ENCODE data around the gene SERTAD2.
A peak's percentile ranks its signal among the peaks of the same experiment; 100 is the strongest.

The SERTAD2 gene

DNA sequence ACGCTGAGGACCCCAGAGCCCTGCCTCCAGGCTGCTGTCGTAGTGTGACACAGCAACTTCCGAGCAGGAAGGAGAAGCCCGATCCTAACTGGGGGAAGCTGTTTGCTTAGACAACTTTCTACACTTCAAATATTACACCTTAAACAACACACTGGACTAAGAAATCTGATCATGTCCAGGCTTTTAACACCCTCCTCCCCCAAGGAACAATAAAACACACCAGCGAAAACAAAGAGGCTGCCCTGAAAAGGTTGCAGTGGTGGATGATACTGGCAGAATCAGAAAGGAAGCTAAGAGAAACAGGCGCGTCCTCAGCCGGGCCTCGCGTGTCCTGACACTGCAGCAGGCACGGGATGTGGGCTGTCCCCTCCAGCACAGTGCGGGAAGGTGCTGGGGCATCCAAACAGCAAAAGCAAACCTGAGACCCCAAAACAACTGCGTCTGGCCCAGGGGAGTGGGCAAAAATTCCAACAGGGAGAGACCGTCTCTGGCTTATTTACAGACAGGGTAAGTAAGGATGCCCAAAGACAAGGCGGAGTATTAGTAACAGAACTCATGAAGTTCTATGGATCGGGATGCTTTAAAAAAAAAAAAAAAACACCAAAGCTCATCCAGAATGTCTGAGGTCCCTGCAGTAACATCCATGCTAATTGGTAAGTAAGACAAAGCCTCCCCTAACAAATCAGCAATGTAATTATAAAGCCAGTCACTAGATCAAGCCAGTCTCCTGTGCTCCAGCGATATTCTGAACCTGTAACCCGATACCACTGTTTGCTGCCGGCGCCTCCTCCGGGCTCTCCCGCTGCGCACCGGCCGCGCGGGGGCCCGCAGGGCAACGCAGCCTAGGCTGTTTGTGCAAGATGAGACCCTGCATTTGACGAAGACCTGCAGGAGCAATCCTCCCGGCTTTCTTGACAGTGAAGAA, 9.0 kb downstream of the SERTAD2 start:
- peak; percentile 94 for DNase-seq

DNA sequence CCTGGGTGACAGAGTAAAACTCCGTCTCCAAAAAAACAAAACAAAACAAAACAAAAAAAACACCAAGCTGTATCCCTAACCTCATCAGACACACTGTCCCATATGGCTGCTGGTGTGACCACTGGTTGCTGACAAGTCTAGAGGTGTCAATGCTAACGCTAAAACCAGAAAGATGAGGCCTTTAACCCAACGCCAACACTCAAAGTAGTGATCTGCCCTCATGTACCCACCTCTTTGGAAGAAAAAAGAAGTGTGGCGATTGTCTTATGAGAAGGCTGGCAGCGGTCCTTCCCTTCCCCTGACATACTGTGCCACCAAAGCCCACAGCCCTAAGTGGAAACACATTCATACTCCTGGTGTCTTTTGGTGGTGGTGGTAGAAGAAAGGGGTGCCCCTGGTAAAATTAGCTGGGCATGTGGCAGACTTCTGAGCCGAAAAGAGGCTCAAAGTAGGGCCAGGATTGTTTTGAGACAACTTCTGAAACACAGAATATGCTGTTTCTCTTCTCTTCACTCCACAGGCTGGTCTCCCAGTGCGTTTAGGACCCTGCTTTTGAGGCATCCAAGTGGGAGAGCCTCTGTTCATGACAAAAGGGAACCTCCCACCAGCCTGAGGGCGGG, 9.8 kb downstream of the SERTAD2 start:
- no peak for DNase-seq

DNA sequence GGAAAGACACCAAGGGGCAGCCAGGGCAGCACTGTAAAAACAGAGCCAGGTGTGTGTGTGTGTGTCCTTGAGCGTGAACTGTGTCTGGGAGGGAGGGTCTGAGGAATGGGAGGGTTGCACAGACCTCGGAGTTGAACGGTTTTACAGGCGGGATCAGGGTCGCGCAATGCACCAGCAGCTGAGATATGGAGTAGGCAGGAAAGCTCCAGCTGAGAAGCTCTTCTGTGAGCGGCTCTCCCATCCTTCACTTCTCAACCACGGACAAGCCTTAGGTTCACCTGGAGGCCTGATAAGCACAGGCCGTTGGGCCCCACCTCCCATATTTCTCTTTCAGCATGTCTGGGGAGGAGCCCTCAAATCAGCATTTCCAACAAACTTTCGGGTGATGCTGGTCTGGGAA, 12.1 kb downstream of the SERTAD2 start:
- DNase-seq, result peak; percentile 41

DNA sequence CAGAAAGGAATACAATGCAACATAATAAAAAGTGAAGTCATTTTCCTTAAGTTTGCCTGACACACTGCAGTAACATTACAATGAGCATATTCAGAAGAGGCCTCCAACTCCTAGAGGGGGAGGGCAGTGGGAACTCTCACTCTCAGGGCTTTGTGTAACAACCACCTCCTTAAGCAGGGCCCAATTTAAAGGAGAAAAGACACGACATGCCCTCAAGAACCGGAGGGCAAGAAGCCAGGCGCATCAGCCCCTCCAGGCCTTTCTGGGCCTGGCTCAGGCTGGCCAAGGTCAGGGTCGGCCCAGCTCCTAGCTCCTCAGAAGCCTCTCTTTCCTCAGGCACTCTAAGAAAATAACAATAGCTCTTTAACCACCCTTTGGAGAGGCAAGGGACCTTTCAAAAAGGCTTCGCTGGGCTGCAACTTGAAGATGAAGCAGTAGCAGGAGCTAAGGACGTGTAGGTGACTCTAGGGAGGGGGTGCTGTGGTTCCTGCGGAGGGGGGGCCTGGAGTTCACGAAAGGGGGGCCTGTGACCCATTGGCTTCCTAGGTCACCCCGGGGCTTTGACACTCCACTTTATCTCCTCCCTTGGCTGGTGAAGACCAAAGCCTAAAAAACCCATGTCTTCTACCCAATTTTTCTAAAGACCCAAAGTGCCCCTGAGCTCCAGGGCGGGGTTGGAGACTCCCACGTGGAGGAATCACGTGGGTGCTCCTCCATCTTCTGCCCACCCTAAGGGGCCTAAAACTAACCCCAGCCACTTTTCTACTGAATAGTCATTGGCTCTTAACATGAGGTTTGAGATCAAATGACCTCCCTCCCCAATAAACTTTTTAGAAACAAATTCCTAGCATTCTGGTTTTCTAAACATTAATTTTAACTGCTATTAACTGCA, 13.3 kb downstream of the SERTAD2 start:
- DNase-seq, result no peak

DNA sequence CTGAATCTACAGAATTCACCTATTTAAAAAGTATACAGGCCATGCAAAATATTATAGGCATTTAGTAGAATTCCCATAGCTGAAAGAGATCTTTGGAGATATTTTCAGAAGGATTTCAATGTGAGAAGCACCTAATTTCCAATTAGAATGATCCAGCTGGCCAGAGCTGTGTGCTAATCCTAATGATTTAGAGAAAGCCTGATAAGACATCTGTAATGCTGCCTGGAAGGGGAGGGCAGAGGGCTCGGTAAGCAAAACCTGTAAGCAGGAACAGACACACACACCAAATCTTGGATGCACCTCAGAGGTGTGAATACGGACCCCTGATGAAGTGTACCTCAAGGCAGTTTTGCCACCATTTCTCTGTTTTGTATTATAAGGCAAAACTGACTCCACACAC, 14.0 kb downstream of the SERTAD2 start:
- no peak for DNase-seq

DNA sequence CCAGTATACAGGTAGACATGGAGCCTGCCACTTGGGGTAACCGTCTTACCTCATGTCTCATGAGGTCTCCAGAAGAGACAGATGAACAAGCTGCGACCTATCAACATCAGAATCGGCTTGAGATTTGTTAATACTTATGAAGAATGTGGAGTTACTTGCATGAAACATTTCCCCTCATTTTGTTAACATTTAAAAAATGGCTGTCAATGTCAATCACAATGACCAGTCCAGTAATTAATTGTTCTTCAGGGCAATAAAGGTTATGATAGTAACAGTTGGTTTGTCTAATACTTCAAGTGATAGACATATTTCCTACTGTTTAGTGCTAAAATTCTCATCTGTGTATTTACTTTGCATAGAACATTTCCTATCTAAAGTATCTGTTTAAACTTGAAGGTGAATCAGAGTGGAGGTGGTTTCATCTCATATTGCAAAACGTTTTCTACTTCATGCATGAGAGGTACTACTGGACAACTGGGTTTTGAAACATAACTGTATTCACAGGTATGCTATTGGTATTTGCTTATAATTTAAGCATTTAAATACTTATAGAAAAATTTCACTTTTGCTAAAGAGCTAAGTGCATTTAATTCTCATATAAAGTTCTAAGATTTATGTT, 15.1 kb downstream of the SERTAD2 start:
- DNase-seq, result no peak

DNA sequence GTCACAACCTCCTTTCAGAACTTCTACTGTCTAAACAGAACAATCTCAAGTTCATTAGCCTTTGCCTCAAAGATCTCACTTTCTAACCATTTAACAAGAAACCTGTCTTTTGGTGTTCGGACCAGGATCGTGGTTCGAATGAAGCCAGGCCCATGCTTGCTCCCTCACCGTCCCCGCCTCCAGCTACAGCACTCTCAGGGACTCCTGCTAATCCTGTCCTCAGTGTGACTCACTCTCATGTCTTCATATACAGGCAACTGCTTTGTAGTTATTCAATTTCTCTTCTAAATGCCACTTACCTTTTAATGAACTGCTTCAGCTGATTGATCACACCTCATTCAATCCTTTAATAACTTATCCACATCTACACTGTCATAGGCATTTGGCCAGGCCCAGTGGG, 15.8 kb downstream of the SERTAD2 start:
- no peak for DNase-seq

DNA sequence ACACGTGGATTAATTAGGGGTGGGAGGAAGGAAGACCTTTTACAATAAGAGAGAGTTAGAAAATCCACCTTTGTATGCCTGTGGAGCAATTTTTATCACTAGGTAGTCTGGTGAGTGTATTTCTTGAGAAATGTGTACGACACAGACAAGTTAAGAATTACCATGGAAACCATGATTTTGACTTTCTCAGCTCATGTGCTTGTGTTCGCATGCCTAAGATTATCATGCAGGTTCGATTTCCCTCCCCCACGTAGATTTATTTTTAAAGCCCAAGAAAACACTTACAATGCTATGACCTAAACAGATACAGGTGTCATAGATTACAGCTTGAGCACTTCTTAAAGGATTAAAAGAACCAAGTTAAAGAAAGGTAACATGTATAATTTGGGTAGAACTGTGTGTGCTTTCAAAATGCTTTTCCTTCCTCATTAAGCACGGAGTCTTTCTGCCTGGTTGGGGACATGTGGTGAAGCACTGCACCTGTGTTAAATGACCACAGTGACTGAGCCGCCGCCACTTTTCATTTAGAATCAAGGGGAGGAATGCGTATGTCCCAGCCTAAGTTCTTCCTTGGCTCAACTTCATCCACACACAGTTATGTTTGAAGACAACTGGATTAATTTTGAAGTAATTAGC, 16.6 kb downstream of the SERTAD2 start:
- peak; percentile 52 for DNase-seq

DNA sequence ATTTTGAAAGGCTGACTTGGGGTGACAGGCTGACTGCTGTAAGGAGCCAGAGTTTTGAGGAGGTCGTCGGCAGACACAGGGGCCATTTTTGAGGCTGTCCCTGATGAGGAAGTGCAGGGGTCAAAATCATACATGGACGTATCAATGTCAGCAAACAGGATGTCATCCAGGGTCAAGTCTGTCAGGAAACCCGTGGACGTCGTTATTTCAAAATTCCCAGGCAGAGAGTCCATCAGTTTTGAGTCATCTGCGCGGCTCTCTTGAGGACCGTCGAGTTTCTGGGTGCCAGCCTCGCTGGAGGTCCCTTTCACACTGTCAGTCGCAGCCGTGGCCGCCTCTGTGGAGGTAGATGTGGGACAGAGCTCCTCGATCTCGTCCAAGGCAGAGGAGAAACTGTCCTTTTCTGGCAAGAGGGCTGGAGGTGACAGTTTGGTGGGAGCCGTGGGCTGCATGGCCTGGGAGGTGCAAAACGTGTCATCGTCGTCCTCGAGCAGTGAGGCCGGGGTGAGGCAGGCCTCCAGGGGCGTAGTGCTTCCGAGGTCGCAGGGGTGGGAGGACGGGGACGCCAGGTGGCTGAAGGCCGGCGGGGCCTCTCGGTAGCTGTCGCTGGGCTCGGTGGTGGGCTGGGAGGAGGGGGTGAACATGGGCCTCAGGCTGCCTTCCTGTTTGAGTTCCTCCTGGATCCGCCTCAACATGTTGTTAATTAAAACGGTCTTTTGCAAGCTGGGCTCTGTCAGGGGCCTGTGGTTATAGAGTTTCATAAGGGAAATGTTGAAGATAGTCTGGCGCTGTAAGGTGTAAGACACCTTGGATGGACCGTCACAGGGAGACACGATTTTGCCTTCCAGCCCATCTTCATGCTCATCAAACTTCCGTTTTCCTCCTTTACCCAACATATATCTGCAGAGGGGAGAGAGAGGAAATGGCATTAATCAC, 17.5 kb downstream of the SERTAD2 start:
- DNase-seq, result peak; percentile 43

DNA sequence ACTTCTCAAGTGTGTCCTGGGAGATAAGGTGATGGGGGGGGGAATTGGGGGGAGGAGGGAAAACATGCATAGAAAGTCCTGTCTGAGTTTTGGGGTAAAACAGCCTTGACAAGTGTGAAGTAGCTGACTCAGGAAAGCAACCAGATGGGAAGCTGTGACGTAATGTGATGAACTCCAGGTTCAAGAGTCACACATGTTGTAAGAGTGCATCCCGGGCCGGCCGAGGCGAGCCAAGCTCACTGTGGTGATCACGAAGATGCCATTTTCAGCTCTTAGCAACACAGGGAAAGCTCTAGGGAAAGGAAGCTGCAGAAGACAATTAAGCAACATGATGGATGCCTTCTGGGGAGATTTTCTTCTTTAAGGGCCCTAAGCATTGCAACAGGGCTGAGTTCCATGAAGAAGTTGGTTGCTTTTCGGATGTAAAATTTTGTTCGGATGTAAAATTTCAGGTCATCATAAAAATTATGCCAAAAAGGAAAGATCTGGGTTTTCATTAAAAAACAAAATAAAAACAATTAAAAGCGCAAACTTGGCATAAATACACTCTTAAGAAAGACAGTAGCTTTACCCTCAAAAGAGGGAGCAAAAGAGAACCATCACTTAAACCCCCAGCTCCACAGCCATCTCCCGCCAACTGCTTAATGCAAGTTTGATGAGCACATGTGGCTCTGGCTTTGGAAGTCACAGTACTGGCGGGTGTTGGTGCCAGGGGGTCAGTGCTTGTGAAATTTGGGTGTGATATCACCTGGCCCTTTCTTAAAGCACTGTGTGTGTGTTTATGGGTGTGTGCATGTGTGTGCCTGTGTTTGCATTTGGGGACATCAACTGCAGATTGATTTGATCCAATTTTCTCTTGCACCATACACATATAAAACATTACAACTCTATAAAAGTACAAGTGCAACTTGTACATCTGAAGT, 19.1 kb downstream of the SERTAD2 start:
- DNase-seq, result no peak

DNA sequence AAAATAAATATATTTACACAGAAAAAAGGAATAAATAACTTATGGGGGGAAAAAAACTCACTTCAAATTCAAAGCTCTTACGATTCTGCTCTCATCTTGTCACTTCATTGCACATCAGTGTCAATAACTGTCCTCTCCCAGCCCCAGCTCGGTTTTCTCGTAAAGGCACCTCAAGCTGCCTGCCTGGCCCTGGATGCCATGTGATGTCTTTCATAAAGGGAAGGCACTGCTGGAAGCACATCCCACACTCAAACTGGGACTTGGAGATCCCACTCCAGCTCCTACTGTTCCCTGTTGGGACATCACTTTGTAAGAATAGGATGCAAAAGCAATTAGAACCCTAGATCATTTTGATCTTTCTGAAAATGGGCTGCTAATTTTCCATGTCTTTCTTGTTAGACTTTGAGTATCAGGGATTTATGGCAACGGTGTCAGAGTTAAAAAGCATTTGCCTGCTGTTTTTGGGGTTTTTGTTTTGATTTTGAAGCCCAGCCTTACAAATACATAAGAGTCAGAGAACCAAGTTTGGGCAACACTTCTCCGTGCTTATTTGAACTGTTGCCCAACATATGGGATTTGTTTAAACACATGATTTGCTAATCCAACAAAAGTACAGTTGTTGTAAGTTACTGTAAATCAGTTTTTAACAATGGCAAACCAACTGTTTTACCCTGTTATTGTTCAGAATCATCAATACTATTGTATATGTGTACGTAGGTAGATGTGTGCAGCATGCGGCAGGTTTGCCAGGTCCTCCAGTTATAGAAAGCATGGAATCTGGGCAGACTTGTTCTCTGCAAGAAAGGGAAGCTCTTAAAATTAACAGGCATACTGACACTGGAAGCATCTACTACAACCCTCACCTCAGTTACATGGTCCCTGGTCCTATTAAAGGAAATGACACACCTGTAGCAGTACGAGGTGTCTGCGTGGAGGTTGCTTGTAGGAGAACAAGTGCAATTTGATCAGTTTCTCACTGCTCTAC, 20.6 kb downstream of the SERTAD2 start:
- DNase-seq, result no peak

DNA sequence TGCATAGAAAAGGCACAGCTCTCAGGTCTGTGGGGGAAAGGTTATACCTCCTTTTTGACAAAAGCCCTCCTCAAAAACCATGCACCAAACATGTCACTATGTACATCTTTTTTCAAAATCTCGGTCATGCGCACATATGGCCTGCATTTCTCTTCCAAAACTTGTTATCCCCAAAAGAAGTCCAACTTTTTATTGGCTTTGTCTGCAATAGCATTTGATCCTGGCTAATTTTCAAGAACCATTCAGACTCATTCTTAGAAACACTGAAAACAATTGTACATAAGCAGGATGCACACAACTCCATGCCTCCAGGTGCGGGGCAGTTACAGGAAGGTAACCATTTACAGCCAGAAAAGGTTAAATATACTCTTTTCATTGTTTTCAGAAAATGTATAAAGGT, 21.9 kb downstream of the SERTAD2 start:
- DNase-seq, result no peak

DNA sequence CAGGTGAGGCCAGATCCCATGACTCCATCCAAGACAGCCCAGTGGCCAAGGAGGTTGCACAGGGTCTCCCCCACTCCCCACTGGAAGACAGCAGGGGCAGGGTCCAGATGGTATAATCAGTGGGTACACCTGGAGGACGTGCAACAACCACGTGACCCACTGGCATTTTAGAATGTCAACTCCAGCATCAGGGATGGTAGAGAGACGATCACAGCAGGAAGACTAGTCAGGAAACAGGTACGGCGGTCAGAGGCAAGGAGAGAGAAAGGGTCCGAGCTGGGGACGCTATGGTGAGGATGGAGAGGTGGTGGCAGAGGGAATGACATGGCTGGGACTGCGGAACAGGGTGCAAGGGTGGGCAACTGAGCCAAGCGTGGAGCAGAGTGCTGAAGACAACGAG, 23.0 kb downstream of the SERTAD2 start:
- DNase-seq, result no peak

DNA sequence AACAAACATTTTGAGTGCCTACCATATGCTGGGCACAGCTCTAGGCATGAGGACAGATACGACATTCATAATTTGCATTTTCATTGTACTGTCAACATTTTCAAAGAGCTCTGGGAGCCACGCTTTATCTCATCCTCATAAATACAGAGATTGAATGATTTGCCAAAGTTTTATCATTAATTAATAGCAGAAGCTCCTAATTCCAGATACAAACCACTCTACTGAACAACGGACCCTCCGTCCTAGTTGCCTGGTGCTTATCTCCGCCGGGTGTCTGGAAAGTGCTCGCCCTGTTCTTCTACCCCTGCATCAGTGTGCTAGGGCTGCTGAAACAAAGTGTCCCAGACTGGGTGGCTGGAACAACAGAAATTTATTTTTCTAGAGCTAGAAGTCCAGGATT, 23.8 kb downstream of the SERTAD2 start:
- no peak for DNase-seq

DNA sequence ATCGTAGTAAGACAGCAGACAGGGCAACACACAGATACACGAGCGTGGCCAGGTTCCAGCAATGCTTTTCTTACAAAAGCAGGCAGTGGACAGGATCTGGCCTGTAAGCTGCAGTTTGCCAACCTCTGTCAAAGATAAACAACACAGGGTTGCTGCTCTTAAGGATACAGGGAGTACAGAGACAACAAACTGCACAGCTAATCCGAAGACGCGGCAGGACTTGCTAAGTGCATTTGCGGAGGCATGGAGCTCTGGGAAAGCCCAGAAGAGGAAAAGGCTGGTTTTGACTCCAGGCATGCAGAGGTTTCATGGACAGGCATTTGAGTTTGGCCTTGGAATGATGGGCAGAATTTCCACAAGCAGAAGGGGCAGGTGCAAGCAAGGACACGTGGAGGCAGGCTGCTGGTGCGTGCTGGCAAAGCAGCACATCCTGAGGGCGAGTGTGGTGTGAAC, 24.4 kb downstream of the SERTAD2 start:
- no peak for DNase-seq

DNA sequence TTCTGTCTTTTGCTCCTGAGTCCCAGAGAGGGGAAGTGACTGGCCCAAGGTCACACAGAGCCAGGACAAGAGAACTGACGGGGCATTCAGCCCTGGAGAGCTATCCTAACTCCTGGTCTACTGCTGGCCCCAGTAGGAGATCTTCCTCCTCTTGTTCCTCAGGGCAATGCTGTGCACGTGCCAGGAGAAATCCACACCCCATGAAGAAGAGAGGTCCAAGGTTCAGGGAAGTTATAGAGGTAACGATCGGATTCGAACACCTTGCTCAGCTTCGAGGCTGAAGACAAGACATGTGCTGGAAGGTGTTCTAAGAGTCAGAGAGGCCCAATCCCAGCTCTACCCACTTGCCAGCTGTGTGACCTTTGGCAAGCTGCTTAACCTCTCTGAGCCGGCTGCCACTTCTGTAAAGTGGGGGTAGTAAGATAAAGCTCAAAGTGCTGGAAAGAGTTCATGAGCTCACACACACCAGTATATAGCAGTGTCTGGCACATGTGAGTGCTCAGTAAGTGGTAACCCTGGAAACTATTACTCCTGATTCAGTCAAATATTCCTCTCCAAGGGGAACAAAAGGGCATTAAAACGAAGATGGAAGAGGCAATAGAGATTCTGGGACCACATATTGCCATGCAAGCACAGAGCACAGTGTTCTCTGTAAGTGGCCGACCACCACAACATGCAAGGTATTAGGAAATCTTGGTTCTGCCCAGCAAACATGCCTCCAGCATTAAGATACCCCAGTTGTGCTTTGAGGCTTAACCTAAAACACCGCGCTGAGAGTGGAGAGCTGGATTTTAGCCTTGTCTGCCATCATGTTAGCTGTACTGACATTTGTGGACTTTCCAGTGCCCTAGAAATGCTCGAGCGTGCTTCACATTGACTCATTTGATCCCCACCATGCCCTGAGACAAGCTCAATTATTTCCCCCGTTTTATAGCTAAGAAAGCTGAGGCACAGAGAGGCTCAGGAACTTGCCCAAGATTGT, 25.6 kb downstream of the SERTAD2 start:
- DNase-seq, result no peak

DNA sequence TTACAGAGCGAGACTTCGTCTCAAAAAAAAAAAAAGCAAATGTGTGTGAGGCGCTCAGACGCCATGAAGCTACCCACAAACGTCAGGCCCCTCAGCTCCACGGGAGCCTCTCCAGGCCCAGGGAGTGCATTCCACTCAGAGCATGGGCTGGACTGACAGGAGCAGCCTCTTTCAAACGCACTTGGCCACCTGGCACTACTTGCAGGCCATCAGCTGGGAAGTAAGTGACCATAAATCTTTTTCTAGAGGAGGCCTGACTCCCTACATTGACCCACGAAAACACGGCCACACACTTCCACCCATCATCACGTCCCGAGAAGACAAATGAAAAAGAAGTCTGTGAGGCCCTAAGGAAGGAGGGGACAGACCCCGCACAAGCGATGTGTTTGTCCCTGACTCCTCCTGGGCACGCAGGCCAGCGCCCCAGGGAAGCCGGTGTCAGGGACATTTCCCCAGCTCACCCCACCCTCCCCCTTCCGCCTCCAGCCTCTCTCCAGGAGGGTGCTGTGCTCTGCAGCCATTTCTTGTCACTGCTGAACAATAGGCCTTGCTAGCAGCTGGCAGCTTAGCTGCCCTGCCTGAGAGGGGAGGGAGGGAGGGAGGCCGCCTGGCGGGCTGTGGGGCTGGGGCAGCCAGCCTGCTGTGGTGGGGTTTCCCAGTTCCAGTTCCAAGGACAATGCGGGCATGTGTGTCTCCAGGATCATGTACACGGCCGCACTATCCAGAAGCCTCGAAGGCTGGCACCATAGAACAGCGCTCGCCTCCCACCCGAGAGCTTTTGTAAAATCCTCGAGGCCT, 26.6 kb downstream of the SERTAD2 start:
- no peak for DNase-seq

All from hematopoietic multipotent progenitor cell treated with erythropoietin and hydrocortisone succinate and interleukin-3 and kit ligand, for 6 days (in vitro differentiated cells).